ENCODE data around the gene SEPTIN2. TPM values are rescaled to one million over a fixed set of nuclear protein-coding genes. Genes with fewer than 3 reads are reported as not detected.

SEPTIN2 gene
- total RNA-seq, 4 donors from 2014 or later = 340 to 417 (median 365) TPM

GRCh38 chr2:241302759-241303651 lies 12.7 kb upstream of the SEPTIN2 start:
- WGBS, 2 donors = 66 to 78% methylated on average over 13 of the region's 13 CpGs
- DNase-seq = peak; percentile 18 to 36
- TF ChIP-seq CTCF (IDR thresholded peaks at IDR 0.05) = no peak
- no peak for TF ChIP-seq POLR2A (IDR thresholded peaks at IDR 0.05)
- no peaks in the 10 kb centered on the region for H3K36me3 ChIP-seq
- H3K4me1 ChIP-seq = peaks cover 10 to 20% of the 10 kb centered on the region in 2 donors
- H3K27ac ChIP-seq = no peak overlapping the region
- no peaks in the 10 kb centered on the region for H3K27me3 ChIP-seq
- no peaks in the 10 kb centered on the region for H3K9me3 ChIP-seq
- intact Hi-C loops (cut with DNase I) = no loop called here
- H3K4me3 ChIP-seq (replicated peaks in 1 of 3) = no peak overlapping the region

- no peaks in the 10 kb centered on the region for H3K27me3 ChIP-seq
- TF ChIP-seq POLR2A (IDR thresholded peaks at IDR 0.05) (no peak), CTCF (IDR thresholded peaks at IDR 0.05) (no peak)
- H3K27ac ChIP-seq = no peak overlapping the region
- no peak for DNase-seq
- H3K36me3 ChIP-seq = no peaks in the 10 kb centered on the region
- intact Hi-C loops (cut with DNase I) = no loop called here
- H3K4me3 ChIP-seq (replicated peaks in 1 of 3) = no peak overlapping the region
- H3K4me1 ChIP-seq = peaks cover 10 to 20% of the 10 kb centered on the region in 2 donors
- no peaks in the 10 kb centered on the region for H3K9me3 ChIP-seq
- WGBS, 2 donors = 87 to 89% methylated on average over 5 of the region's 5 CpGs
Measured at GRCh38 chr2:241304039-241304670, 11.6 kb upstream of the SEPTIN2 start.

- Histone ChIP-seq H3K36me3 (no peaks in the 10 kb centered on the region), H3K27ac (no peak overlapping the region), H3K4me3 (replicated peaks in 1 of 3) (no peak overlapping the region), H3K4me1 (peaks cover 10 to 16% of the 10 kb centered on the region in 2 donors), H3K27me3 (no peaks in the 10 kb centered on the region), H3K9me3 (no peaks in the 10 kb centered on the region)
- 48 to 60% methylated on average over 6 of the region's 6 CpGs for WGBS, 2 donors
- TF ChIP-seq POLR2A (IDR thresholded peaks at IDR 0.05) = no peak
- TF ChIP-seq CTCF (IDR thresholded peaks at IDR 0.05) = no peak
- intact Hi-C loops (cut with DNase I) = no loop called here
- DNase-seq = no peak
Measured at GRCh38 chr2:241307055-241307454, 8.7 kb upstream of the SEPTIN2 start.

GRCh38 chr2:241308267-241308666 lies 7.5 kb upstream of the SEPTIN2 start:
- Histone ChIP-seq H3K9me3 (no peaks in the 10 kb centered on the region), H3K27ac (no peak overlapping the region), H3K27me3 (no peaks in the 10 kb centered on the region), H3K4me1 (peaks cover 4 to 11% of the 10 kb centered on the region in 2 donors), H3K36me3 (no peaks in the 10 kb centered on the region), H3K4me3 (replicated peaks in 1 of 3) (no peak overlapping the region)
- DNase-seq = no peak
- intact Hi-C loops (cut with DNase I) = no loop called here
- 89 to 94% methylated on average over 5 of the region's 5 CpGs for WGBS, 2 donors
- no peak for TF ChIP-seq CTCF (IDR thresholded peaks at IDR 0.05)
- TF ChIP-seq POLR2A (IDR thresholded peaks at IDR 0.05) = no peak

Data from thyroid gland (tissue), 4 donors.